Stimulated activated CD8-positive, alpha-beta memory T cell treated with anti-CD3 and anti-CD28 coated beads, Interleukin-2, amount 100 ng/mL, for 48 hours (primary cell): Measurements from ENCODE around the gene EIF4E1B.
"Not testable (repeated sequence)": the region's sequence is repeated elsewhere in the genome, so short reads cannot be mapped to it uniquely, and the experiment has no call there.

Source experiments
- DNase-seq, 2 donors: peaks; one replicate each; pipeline ENCODE4 v3.0.0-alpha.2; 2020; ENCODE audit warnings: low read depth in 2 of 2

Gene EIF4E1B, protein sequence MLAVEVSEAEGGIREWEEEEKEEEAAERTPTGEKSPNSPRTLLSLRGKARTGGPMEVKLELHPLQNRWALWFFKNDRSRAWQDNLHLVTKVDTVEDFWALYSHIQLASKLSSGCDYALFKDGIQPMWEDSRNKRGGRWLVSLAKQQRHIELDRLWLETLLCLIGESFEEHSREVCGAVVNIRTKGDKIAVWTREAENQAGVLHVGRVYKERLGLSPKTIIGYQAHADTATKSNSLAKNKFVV

GRCh38 chr5:176629853-176630680, at the start of gene EIF4E1B, which contains the start of gene SNCB:
Gene EIF4E1B, plus strand, starts transcription at chr5:176630675. Its CDS starts 12,113 bp downstream, at chr5:176642788.
Gene SNCB, minus strand, starts transcription at chr5:176630534. Its CDS starts 880 bp downstream, at chr5:176629654.
- peak; percentile 53 to 56 for DNase-seq

- DNase-seq = no peak
These were observed 49.1 kb upstream of the EIF4E1B start for GRCh38 chr5:176581361-176581760.

- no peak for DNase-seq
These were observed 47.4 kb upstream of the EIF4E1B start for GRCh38 chr5:176583076-176583475.

GRCh38 chr5:176587398-176587797, 43.1 kb upstream of the EIF4E1B start:
- no peak for DNase-seq

DNA sequence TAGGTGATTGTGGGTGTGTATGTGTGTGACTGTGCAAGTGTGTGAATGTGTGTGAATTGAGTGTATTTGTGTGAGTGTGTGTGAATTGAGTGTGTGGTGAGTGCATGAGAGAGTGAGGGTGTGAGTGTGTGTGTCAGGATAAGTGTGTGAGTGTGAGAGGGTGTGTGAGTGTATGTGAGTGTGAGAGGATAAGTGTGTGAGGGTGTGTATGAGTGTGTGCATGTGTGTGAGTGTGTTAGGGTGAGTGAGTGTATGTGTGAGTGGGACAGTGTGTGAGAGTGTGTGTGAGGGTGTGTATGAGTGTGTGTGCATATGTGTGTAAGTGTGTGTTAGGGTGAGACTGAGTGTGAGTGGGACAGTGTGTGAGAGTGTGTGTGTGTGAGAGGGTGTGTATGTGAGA, 42.2 kb upstream of the EIF4E1B start:
- no peak for DNase-seq

DNA sequence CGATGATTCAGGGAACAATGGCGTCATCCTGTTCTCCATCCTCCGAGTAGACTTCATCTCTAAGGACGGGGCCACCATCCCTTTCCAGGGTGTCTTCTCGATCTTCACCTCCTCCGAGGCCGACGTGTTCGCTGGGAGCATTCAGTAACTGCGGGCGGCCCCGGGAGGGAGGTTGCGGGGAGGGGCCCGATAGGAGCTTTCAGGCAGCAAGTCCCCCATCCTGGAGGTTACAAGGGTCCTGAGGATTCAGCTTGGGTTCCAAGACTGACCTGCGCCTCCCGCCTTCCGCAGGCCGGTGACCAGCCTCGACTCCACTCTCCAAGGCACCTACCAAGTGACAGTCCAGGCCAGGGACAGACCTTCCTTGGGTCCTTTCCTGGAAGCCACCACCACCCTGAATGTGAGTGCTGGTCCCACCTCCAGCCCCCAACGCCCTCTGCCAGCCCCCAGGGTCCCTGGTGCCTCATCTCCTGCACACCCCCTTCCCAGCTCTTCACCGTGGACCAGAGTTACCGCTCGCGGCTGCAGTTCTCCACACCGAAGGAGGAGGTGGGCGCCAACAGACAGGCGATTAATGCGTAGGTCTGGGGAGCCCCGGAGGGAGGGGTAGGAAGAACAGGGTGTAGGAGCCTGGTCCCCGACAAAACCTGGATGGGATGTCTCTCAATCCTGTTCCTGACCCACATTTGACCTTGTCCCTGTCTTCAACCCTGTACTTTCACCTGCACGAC, 41.3 kb upstream of the EIF4E1B start:
- DNase-seq = no peak

DNA sequence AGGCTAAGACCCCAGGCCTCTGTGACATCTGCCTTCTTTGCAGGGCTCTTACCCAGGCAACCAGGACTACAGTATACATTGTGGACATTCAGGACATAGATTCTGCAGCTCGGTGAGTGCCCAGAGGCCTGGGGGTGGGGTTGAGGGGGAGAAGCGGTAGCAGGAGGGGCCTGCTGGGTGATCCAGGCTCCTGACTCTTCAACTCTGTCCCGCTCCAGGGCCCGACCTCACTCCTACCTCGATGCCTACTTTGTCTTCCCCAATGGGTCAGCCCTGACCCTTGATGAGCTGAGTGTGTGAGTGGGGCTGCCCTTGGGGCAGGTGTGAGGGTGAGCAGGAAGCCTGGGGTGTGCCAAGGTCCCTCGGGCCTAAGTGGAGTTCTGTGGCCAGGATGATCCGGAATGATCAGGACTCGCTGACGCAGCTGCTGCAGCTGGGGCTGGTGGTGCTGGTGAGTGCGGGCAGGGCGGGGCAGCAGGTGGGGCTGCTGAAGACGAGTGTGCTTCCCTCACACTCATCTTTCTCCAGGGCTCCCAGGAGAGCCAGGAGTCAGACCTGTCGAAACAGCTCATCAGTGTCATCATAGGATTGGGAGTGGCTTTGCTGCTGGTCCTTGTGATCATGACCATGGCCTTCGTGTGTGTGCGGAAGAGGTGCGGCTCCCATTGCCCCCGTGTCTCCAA, 40.3 kb upstream of the EIF4E1B start:
- DNase-seq = no peak

- not testable (repeated sequence) for DNase-seq
These were observed 38.8 kb upstream of the EIF4E1B start for GRCh38 chr5:176591667-176592066.

GRCh38 chr5:176592573-176592972, 37.9 kb upstream of the EIF4E1B start:
- DNase-seq = no peak

DNA sequence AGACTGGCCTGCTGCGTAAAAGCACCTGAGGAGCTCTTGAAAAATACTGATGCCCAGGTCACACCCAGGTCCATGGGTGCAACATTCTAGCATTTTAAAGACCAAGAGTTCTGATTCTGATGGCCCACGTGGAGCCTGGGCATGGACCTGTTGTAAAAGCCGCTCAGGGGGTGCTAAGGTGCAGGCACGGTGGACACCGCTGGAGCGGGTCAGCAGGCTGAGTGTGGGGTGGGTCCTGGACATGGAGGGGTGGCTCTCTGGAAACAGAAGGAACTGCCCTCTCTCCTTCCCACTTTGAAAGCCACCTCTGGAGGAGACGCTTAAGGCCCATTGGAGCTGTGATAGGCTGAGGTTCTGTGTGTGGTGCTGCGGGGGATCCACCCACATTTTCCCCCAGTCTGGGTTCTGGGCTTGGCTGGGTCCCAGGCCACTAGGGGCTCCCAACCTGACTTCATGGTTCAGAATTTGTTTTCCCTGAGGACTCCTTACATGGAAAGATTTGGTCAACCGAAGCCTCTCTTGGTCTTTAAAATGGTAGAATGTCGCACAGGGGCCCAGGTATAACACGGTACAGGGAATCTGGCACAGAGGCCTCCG, 37.1 kb upstream of the EIF4E1B start:
- no peak for DNase-seq

GRCh38 chr5:176594554-176594953, 35.9 kb upstream of the EIF4E1B start:
- DNase-seq = no peak

GRCh38 chr5:176595386-176595943, 35.0 kb upstream of the EIF4E1B start:
- DNase-seq = no peak

DNA sequence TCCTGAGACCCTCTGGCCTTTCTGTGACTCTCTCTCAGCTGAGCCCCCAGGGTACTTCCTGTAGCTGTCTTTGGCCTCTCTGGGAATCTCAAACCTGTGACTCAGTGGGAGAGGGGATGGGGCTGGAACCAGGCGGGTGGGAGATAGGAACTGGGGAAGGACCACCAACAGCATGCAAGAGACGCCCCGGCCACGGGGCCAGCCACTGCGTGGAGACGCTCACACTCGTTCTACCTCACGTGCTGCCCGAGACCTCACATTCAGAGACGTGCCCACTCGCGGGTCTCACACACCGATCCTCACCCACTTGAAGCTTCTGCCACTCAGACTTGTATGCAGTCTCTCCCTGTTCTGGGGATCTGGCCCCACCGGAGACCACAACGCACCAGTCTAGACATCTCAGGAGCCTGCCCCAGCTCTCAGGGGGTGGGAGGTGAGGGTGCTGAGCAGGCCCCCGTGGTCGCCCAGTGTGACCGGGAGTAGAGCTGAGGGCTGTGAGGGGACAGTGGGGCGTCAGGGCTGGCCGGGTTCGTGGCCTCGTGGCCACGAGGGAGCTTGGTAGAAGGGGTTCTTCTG, 34.3 kb upstream of the EIF4E1B start:
- no peak for DNase-seq

GRCh38 chr5:176596689-176597416, 33.6 kb upstream of the EIF4E1B start:
- peak; percentile 48 to 53 for DNase-seq

GRCh38 chr5:176597417-176598389, 32.8 kb upstream of the EIF4E1B start:
- DNase-seq = no peak

DNA sequence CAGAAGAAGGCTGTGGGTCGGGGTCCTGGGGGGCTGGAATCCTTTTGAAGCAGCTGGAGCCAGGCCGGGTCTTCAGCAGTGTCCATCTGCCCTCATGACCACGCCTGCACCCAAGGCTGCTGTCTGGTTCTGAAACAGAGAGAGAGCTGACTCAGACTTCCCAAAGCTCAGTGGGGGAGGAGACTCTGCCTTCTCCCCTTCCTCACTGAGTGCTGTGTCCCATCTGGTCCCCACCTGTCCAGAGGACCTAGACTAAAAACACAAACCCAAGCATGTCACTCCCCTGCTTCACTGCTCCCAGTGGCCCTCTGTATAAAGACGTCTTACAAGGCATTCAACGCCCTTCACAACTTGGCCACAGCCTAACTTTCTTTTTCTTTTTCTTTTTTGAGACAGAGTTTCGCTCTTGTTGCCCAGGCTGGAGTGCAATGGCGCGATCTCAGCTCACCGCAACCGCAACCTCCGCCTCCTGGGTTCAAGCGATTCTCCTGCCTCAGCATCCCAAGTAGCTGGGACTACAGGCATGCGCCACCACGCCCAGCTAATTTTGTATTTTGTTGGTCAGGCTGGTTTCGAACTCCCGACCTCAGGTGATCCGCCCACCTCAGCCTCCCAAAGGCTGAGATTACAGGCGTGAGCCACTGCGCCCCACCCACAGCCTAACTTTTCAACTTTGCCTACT, 30.6 kb upstream of the EIF4E1B start:
- not testable (repeated sequence) for DNase-seq

- DNase-seq = no peak
These were observed 28.5 kb upstream of the EIF4E1B start for GRCh38 chr5:176601901-176602482.

- no peak for DNase-seq
These were observed 27.4 kb upstream of the EIF4E1B start for GRCh38 chr5:176603091-176603490.
